Neuronal stem cell (in vitro differentiated cells): ENCODE measurements around the gene NDUFA8.

Source experiments
- DNase-seq: peaks from one replicate; pipeline ENCODE4 v3.0.0-alpha.2; 2013; ENCODE audit warnings: low spot score
- H2AFZ ChIP-seq: one replicate; pipeline ENCODE4 v1.6.1; 2013; ENCODE audit warnings: mild to moderate bottlenecking, low read length, inconsistent platforms
- H2AK5ac ChIP-seq: 2 replicates; pipeline ENCODE4 v1.6.1; 2013; ENCODE audit warnings: low read depth, mild to moderate bottlenecking, inconsistent platforms, low read length, moderate library complexity, mixed read lengths
- H2BK120ac ChIP-seq: 2 replicates; pipeline ENCODE4 v1.6.1; 2013; ENCODE audit warnings: low read depth, mild to moderate bottlenecking, inconsistent platforms, low read length, moderate library complexity, mixed read lengths
- H2BK12ac ChIP-seq: one replicate; pipeline ENCODE4 v1.6.1; 2013; ENCODE audit warnings: low read length, inconsistent platforms
- H2BK15ac ChIP-seq: 2 replicates; pipeline ENCODE4 v1.6.1; 2013; ENCODE audit warnings: mild to moderate bottlenecking, low read length, inconsistent platforms, mixed read lengths
- H2BK5ac ChIP-seq: one replicate; pipeline ENCODE4 v1.6.1; 2013; ENCODE audit warnings: inconsistent platforms, mild to moderate bottlenecking, low read length, moderate library complexity
- H3K14ac ChIP-seq: one replicate; pipeline ENCODE4 v1.6.1; 2013; ENCODE audit warnings: low read length, inconsistent platforms
- H3K18ac ChIP-seq: 2 replicates; pipeline ENCODE4 v1.6.1; 2013; ENCODE audit warnings: low read length, inconsistent platforms
- H3K23ac ChIP-seq: 2 replicates; pipeline ENCODE4 v1.6.1; 2013; ENCODE audit warnings: low read depth, mild to moderate bottlenecking, mixed read lengths, low read length, inconsistent platforms; ENCODE audit not compliant: poor library complexity
- H3K27ac ChIP-seq: replicated peaks from 3 replicates; pipeline ENCODE4 v1.5.1; 2013; ENCODE audit warnings: low read length, inconsistent platforms
- H3K27me3 ChIP-seq, 3 experiments: 2 replicates each; pipeline ENCODE4 v1.6.1; 2013; ENCODE audit warnings: low read length in 3 of 3, mild to moderate bottlenecking in 2 of 3, inconsistent platforms in 1 of 3, low read depth in 1 of 3, mixed read lengths in 1 of 3, moderate library complexity in 1 of 3; ENCODE audit not compliant: control insufficient read depth in 3 of 3, insufficient read depth in 3 of 3
- H3K36me3 ChIP-seq, 2 donors: replicated peaks in 1 of 2; 2 replicates each; pipeline ENCODE4 v1.6.1; 2013; ENCODE audit warnings: low read length in 2 of 2; ENCODE audit not compliant: control insufficient read depth in 2 of 2, insufficient read depth in 2 of 2
- H3K4ac ChIP-seq: 2 replicates; pipeline ENCODE4 v1.6.1; 2013; ENCODE audit warnings: inconsistent platforms, mild to moderate bottlenecking, low read length, moderate library complexity
- H3K4me1 ChIP-seq, 2 donors: 1 replicate in 1 of 2; 2 replicates in 1 of 2; pipeline ENCODE4 v1.6.1; 2013; ENCODE audit warnings: low read length in 2 of 2, low read depth in 1 of 2; ENCODE audit not compliant: control insufficient read depth in 2 of 2, insufficient read depth in 1 of 2
- H3K4me2 ChIP-seq: one replicate; pipeline ENCODE4 v1.6.1; 2013; ENCODE audit warnings: mild to moderate bottlenecking, low read length, inconsistent platforms; ENCODE audit not compliant: insufficient read depth, poor library complexity, severe bottlenecking
- H3K4me3 ChIP-seq, 2 donors: 2 replicates each; pipeline ENCODE4 v1.5.1; 2013; ENCODE audit warnings: low read length in 2 of 2, mild to moderate bottlenecking in 2 of 2, inconsistent platforms in 1 of 2, moderate library complexity in 1 of 2
- H3K79me1 ChIP-seq: one replicate; pipeline ENCODE4 v1.6.1; 2013; ENCODE audit warnings: low read depth, mild to moderate bottlenecking, inconsistent platforms, low read length, moderate library complexity
- H3K9ac ChIP-seq: one replicate; pipeline ENCODE4 v1.6.1; 2013; ENCODE audit warnings: mild to moderate bottlenecking, low read depth, low read length, inconsistent platforms; ENCODE audit not compliant: poor library complexity
- H3K9me3 ChIP-seq, 2 donors: replicated peaks in 1 of 2; 2 replicates each; pipeline versions ENCODE3 to v1.6.1; 2013; ENCODE audit warnings: low read length in 2 of 2, mild to moderate bottlenecking in 2 of 2, inconsistent platforms in 1 of 2, low read depth in 1 of 2, mixed read lengths in 1 of 2, moderate library complexity in 1 of 2; ENCODE audit not compliant: control insufficient read depth in 2 of 2, insufficient read depth in 1 of 2
- H4K8ac ChIP-seq: one replicate; pipeline ENCODE4 v1.6.1; 2013; ENCODE audit warnings: low read depth, mild to moderate bottlenecking, inconsistent platforms, low read length, moderate library complexity
- H4K91ac ChIP-seq: one replicate; pipeline ENCODE4 v1.6.1; 2013; ENCODE audit warnings: low read length, low read depth, mild to moderate bottlenecking, inconsistent platforms; ENCODE audit not compliant: poor library complexity
- WGBS, 2 donors: extraction: QIAGEN DNeasy Blood & Tissue Kit; methylation state at CpG; one replicate each; pipeline ENCODE4 v1.1.7; 2013; ENCODE audit warnings: missing lambda C conversion rate in 2 of 2, mixed read lengths in 1 of 2; ENCODE audit not compliant: insufficient read length in 2 of 2, insufficient replicate concordance in 1 of 2; ENCODE audit errors: extremely low coverage in 2 of 2; 5-methylcytosine and 5-hydroxymethylcytosine counted together

Gene NDUFA8

DNA sequence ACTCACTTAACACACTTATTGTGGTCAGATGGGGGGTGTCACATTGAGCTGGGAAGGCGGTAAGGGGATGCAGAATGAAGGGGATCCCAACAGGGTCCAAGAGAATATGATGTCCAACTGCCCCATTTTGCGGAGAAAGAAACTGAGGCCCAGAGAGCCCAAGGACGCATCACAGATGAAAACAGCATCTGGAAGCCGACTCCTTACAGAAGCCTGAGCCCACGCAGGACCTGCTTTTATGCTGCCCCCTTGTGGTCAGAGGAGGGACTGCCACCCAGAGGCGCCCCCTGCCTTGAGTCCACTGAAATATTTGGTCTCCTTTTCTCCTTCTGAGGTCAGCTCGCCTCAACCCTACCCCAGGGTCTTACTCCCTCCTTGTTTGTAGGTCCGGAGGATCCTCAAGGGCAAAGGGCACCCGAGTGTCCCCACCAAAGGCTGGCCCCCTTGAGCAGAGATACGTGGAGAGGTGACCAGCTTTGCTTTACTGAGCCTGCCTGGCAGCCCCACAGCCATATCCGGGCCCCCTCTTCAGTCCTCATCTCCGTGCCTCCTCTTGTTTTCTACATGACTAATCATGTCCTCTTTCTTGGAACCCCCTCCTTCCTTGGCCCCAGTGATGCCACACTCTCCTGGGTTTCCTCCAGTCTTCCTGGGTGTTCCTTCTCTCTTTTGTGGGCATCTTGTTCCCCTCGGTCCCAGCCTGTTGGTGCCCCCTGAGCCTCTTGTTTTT lies 36.5 kb downstream of the NDUFA8 start:
- Histone ChIP-seq H3K18ac (no peak overlapping the region), H3K4me1 (peaks cover 8 to 9% of the 10 kb centered on the region in 2 donors), H3K4me2 (no peak overlapping the region), H3K79me1 (no peaks in the 10 kb centered on the region), H3K14ac (no peak overlapping the region), H3K27ac (no peak overlapping the region), H2BK12ac (no peak overlapping the region), H3K9me3 (no peaks in the 10 kb centered on the region), H4K8ac (no peak overlapping the region), H3K4ac (no peak overlapping the region), H3K23ac (no peak overlapping the region), H2AFZ (no peak overlapping the region), H2BK15ac (peak overlapping the region; percentile 56), H2BK5ac (no peak overlapping the region), H2AK5ac (no peak overlapping the region), H3K9ac (no peak overlapping the region), H3K4me3 (no peak overlapping the region), H3K36me3 (no peaks in the 10 kb centered on the region), H4K91ac (no peak overlapping the region), H2BK120ac (no peak overlapping the region), H3K27me3 (peaks cover 4 to 38% (median 30%) of the 10 kb centered on the region in 3 experiments)
- no CpG with 5 or more reads among the region's 13 CpGs for WGBS, 2 donors
- DNase-seq: peak; percentile 80

DNA sequence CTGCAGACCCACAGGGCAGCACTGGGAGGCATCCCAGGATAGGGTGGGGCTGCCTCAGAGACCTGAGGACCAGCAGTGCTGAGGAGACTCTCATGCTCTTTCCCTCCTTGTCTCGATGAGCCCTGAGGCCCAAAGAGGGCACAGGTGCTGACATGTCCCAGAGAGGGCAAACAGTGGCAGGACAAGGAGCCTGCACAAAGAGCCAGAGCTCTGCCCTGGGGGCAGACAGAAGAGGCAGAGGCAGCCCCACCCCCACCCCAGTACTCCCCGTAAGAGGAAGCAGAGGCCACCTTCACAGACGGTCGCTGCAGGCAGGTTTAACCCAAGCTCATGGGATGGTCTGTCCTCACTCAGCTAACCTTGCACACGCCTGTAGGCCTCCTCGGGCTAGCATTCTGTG lies 37.1 kb downstream of the NDUFA8 start:
- H4K91ac ChIP-seq: no peak overlapping the region
- H2BK12ac ChIP-seq: no peak overlapping the region
- no CpG with 5 or more reads among the region's 6 CpGs for WGBS, 2 donors

DNA sequence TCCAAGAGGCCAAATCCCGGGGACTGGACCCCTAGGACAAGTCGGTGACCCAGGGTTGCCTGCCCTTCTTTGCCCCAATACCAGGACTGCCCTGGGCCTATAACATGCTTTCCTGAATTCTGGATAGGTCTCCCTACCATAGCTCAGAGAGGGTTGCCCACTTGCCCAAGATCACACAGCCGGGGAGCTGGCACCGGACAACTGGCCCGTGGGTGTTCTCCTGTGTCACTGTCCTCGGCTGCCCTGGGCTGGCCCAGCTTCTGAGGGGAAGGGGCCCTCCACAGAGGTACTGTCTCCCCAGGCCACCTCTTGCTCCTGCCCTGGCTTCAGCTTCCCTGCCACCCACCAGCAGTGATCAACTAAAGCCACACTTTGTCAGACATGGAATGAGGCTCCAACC lies 37.6 kb downstream of the NDUFA8 start:
- no peak overlapping the region for H3K4ac ChIP-seq
- H3K9me3 ChIP-seq: no peaks in the 10 kb centered on the region
- no peak overlapping the region for H3K23ac ChIP-seq
- peaks cover 4 to 29% (median 20%) of the 10 kb centered on the region in 3 experiments for H3K27me3 ChIP-seq
- no peak overlapping the region for H2AFZ ChIP-seq
- peaks cover 8 to 9% of the 10 kb centered on the region in 2 donors for H3K4me1 ChIP-seq
- no peak overlapping the region for H3K14ac ChIP-seq
- H2BK120ac ChIP-seq: no peak overlapping the region
- no peak overlapping the region for H3K27ac ChIP-seq
- no peak overlapping the region for H3K4me3 ChIP-seq
- WGBS, 2 donors: no CpG with 5 or more reads among the region's 6 CpGs
- no peak for DNase-seq
- no peak overlapping the region for H2BK5ac ChIP-seq
- H4K8ac ChIP-seq: no peak overlapping the region
- H3K4me2 ChIP-seq: no peak overlapping the region
- no peak overlapping the region for H4K91ac ChIP-seq
- H3K36me3 ChIP-seq: no peaks in the 10 kb centered on the region
- H2BK15ac ChIP-seq: no peak overlapping the region
- peak overlapping the region; percentile 23 for H3K18ac ChIP-seq
- peak overlapping the region; percentile 57 for H2AK5ac ChIP-seq
- H3K9ac ChIP-seq: no peak overlapping the region
- H2BK12ac ChIP-seq: no peak overlapping the region
- no peaks in the 10 kb centered on the region for H3K79me1 ChIP-seq

More for the DNA sequence above, 37.1 kb downstream of the NDUFA8 start:
- Histone ChIP-seq H3K4ac (no peak overlapping the region), H3K14ac (no peak overlapping the region), H3K23ac (no peak overlapping the region), H3K18ac (peak overlapping the region; percentile 65), H3K4me2 (no peak overlapping the region), H2AK5ac (peak overlapping the region; percentile 57), H3K27ac (no peak overlapping the region), H4K8ac (no peak overlapping the region), H2BK15ac (no peak overlapping the region), H3K9me3 (no peaks in the 10 kb centered on the region), H3K27me3 (peaks cover 4 to 34% (median 25%) of the 10 kb centered on the region in 3 experiments), H3K4me3 (no peak overlapping the region), H2AFZ (no peak overlapping the region), H3K4me1 (peaks cover 8 to 9% of the 10 kb centered on the region in 2 donors), H3K36me3 (no peaks in the 10 kb centered on the region), H2BK5ac (no peak overlapping the region), H3K79me1 (no peaks in the 10 kb centered on the region), H2BK120ac (no peak overlapping the region), H3K9ac (no peak overlapping the region)
- no peak for DNase-seq

DNA sequence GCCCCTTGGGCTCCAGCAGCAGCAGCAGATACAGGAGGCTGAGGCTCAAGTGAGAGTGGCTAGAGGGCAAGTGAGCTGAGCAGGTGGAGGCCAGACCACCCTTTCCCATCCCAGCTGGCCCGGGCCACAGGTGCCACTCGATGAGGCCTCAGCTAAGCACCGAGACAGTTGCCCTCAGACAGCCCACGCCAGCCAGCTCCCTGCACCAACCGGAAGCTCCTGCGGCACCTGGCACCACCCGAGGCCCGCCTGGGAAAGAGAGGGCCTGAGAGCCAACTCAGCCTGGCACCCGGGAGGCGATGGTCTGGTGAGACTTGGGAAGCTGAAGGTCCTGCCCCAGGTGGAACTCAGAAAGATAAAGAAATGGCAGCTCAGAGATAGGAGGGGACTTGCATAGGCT lies 38.2 kb downstream of the NDUFA8 start:
- Histone ChIP-seq H3K4me2 (no peak overlapping the region), H4K91ac (no peak overlapping the region), H3K14ac (no peak overlapping the region), H2AFZ (no peak overlapping the region), H4K8ac (no peak overlapping the region), H2AK5ac (peak overlapping the region; percentile 45), H3K23ac (no peak overlapping the region), H3K36me3 (no peaks in the 10 kb centered on the region), H3K4ac (no peak overlapping the region), H3K9ac (no peak overlapping the region), H3K18ac (no peak overlapping the region), H2BK120ac (no peak overlapping the region), H2BK5ac (no peak overlapping the region), H3K79me1 (no peaks in the 10 kb centered on the region), H3K4me1 (peaks cover 9% of the 10 kb centered on the region in 2 donors), H3K9me3 (no peaks in the 10 kb centered on the region), H3K27me3 (peaks cover 4 to 23% (median 15%) of the 10 kb centered on the region in 3 experiments), H2BK12ac (no peak overlapping the region), H2BK15ac (no peak overlapping the region), H3K27ac (no peak overlapping the region), H3K4me3 (no peak overlapping the region)
- no CpG with 5 or more reads among the region's 10 CpGs for WGBS, 2 donors
- DNase-seq: no peak
